Smooth muscle cell of the pulmonary artery (primary cell): ENCODE data around the gene SLC35F1. TPM values are rescaled to one million over a fixed set of nuclear protein-coding genes. Genes with fewer than 3 reads are reported as not detected.

Experiments used
- total RNA-seq: library from RNA; depleted of rRNA; stranded (reverse); fragments of >200 nt; gene quantifications from 2 replicates; pipeline ENCODE4 v1.2.3, GENCODE V29; 2014

SLC35F1 gene
- 0.07 TPM in 1 of 2 replicates, not detected in the other for total RNA-seq

DNA sequence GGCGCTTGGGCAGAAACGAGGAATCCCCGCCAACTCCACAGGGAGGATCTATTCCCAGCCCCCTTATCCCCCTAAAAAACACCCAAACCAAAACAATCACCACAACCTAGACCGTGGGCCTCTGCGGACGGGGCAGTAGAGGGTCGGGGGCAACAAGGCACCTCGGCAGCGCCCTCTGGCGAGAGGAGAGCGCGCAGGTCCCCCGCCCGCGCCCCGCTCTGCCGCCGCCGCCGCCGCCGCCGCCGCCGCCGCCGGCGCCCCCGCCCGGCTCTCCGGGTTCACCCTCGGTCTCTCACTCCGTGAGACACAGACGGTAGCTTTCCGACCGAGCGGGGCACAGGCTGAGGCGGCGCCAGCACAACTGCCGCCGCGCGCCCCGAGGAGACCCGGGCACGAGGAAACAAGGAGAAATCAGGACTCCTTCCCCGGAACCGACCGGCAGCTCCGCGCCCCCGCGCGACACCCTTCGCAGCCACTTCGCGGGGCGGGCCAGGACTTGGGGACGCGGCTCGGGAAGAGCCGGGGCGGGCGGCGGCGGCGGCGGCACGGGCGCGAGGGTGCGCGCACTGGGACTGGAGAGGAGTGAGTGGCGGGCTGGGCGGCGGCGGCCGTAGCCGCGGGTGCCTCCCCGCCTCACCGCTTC is at the start of gene SLC35F1:
TSS of gene SLC35F1 (plus strand) at position 307 of the 643 bp plus-strand sequence.

Other genes with a start within 250 kb of the SLC35F1 start
- gene NUS1, start 231.8 kb upstream of the SLC35F1 start, total RNA-seq: 22.9 and 30.0 TPM in 2 replicates